H1 (cell line): ENCODE results near the gene PRKCZ. TPM values are rescaled to one million over a fixed set of nuclear protein-coding genes. Genes with fewer than 3 reads are reported as not detected.

Experiments used
- CTCF ChIA-PET: fragments of 300-600 bp; sonication (Branson Sonifier 250); formaldehyde crosslinking; loops from one replicate; lab custom pipeline; 2021; ENCODE audit not compliant: partially characterized antibody; lab: Charles Lee
- POLR2A ChIA-PET: fragments of 300-600 bp; sonication (Branson Sonifier 250); formaldehyde crosslinking; loops from one replicate; lab custom pipeline; 2021; ENCODE audit warnings: inconsistent platforms; ENCODE audit not compliant: partially characterized antibody; lab: Charles Lee
- DNase-seq, 2 experiments: peaks; one replicate each; pipeline versions ENCODE4 v3.0.0 to v3.0.0-alpha.2; 2010 to 2022; ENCODE audit warnings: low spot score in 2 of 2, low read depth in 1 of 2, mixed read lengths in 1 of 2
- FAIRE-seq: peaks from 2 replicates; lab custom pipeline; 2011; peaks lifted over from hg19 to GRCh38; lab: Jason Lieb, UNC
- H2AFZ ChIP-seq: 2 replicates; pipeline ENCODE4 v1.8.1; 2012; ENCODE audit warnings: low read length, inconsistent platforms
- H2AK5ac ChIP-seq: 2 replicates; pipeline ENCODE4 v1.6.1; 2013; ENCODE audit warnings: low read depth, low read length
- H2BK120ac ChIP-seq: replicated peaks from 2 replicates; pipeline ENCODE3; 2013; ENCODE audit warnings: low read depth, low read length, inconsistent platforms
- H2BK12ac ChIP-seq: 2 replicates; pipeline ENCODE4 v1.6.1; 2013; ENCODE audit warnings: low read depth, low read length
- H2BK15ac ChIP-seq: 2 replicates; pipeline ENCODE4 v1.6.1; 2013; ENCODE audit warnings: low read length
- H2BK20ac ChIP-seq: 2 replicates; pipeline ENCODE4 v1.6.1; 2013; ENCODE audit warnings: low read length
- H2BK5ac ChIP-seq: 2 replicates; pipeline ENCODE4 v1.6.1; 2013; ENCODE audit warnings: low read depth, low read length
- H3K14ac ChIP-seq: 2 replicates; pipeline ENCODE4 v1.6.1; 2013; ENCODE audit warnings: inconsistent platforms; ENCODE audit not compliant: insufficient read length
- H3K18ac ChIP-seq: 2 replicates; pipeline ENCODE4 v1.6.1; 2013; ENCODE audit warnings: low read length; ENCODE audit errors: extremely low read depth
- H3K23ac ChIP-seq: 2 replicates; pipeline ENCODE4 v1.6.1; 2013; ENCODE audit warnings: inconsistent platforms; ENCODE audit not compliant: insufficient read length
- H3K23me2 ChIP-seq: 2 replicates; pipeline ENCODE4 v1.6.1; 2013; ENCODE audit warnings: low read depth, low read length
- H3K27ac ChIP-seq: 2 replicates; pipeline ENCODE4 v1.6.1; 2011; ENCODE audit warnings: low read depth, low read length, inconsistent platforms
- H3K27me3 ChIP-seq, 4 experiments: replicated peaks in 1 of 4; 1 replicate in 1 of 4; 2 replicates in 3 of 4; pipeline versions ENCODE4 v1.6.1 to v1.8.1; 2011 to 2013; ENCODE audit warnings: low read length in 3 of 4, mild to moderate bottlenecking in 3 of 4, inconsistent platforms in 2 of 4, mixed read lengths in 2 of 4, moderate library complexity in 1 of 4; ENCODE audit not compliant: control insufficient read depth in 3 of 4, insufficient read depth in 3 of 4; ENCODE audit errors: extremely low read depth in 1 of 4
- H3K36me3 ChIP-seq, 4 experiments: 2 replicates each; pipeline versions ENCODE4 v1.6.1 to v1.8.1; 2011 to 2013; ENCODE audit warnings: mild to moderate bottlenecking in 4 of 4, low read length in 3 of 4, moderate library complexity in 2 of 4, control low read depth in 1 of 4, inconsistent platforms in 1 of 4; ENCODE audit not compliant: insufficient read depth in 4 of 4, control insufficient read depth in 2 of 4
- H3K4ac ChIP-seq: replicated peaks from 2 replicates; pipeline ENCODE3; 2013; ENCODE audit warnings: low read length, low read depth, mixed read lengths, inconsistent platforms; ENCODE audit not compliant: insufficient read length
- H3K4me1 ChIP-seq, 4 experiments: replicated peaks in 1 of 4; 1 replicate in 1 of 4; 2 replicates in 3 of 4; pipeline versions ENCODE4 v1.6.1 to v1.8.1; 2011 to 2013; ENCODE audit warnings: low read length in 3 of 4, inconsistent platforms in 2 of 4, mixed read lengths in 1 of 4; ENCODE audit not compliant: insufficient read depth in 4 of 4, control insufficient read depth in 3 of 4
- H3K4me2 ChIP-seq, 2 experiments: 2 replicates each; pipeline versions ENCODE4 v1.6.1 to v1.8.1; 2011 to 2013; ENCODE audit warnings: low read depth in 2 of 2, low read length in 2 of 2, control low read depth in 1 of 2, inconsistent platforms in 1 of 2, mild to moderate bottlenecking in 1 of 2; ENCODE audit not compliant: insufficient read depth in 1 of 2
- H3K4me3 ChIP-seq, 4 experiments: fragments of 200-600, 300-600 bp in 1 of 4; sonication (generic), shearing (Covaris generic), sonication (Bioruptor Twin) in 1 of 4; 2 replicates each; pipeline versions ENCODE4 v1.5.1 to v1.8.1; 2011 to 2016; ENCODE audit warnings: low read length in 4 of 4, low read depth in 3 of 4, control low read depth in 2 of 4, inconsistent platforms in 2 of 4, mild to moderate bottlenecking in 2 of 4, mixed read lengths in 1 of 4, moderate library complexity in 1 of 4; ENCODE audit not compliant: insufficient read depth in 2 of 4; ENCODE audit errors: extremely low read depth in 1 of 4
- H3K56ac ChIP-seq: replicated peaks from 2 replicates; pipeline ENCODE3; 2013; ENCODE audit warnings: low read depth, mild to moderate bottlenecking, mixed read lengths, low read length, inconsistent platforms; ENCODE audit not compliant: insufficient read length
- H3K79me1 ChIP-seq: 2 replicates; pipeline ENCODE4 v1.6.1; 2013; ENCODE audit warnings: low read depth, low read length, control low read depth
- H3K79me2 ChIP-seq, 2 experiments: 2 replicates each; pipeline versions ENCODE4 v1.6.1 to v1.8.1; 2012 to 2013; ENCODE audit warnings: low read length in 2 of 2, mild to moderate bottlenecking in 2 of 2, inconsistent platforms in 1 of 2; ENCODE audit not compliant: insufficient read depth in 2 of 2, control insufficient read depth in 1 of 2
- H3K9ac ChIP-seq, 4 experiments: replicated peaks in 1 of 4; 1 replicate in 1 of 4; 2 replicates in 3 of 4; pipeline versions ENCODE4 v1.6.1 to v1.8.1; 2011 to 2013; ENCODE audit warnings: low read depth in 3 of 4, low read length in 3 of 4, control low read depth in 2 of 4, mild to moderate bottlenecking in 2 of 4, moderate library complexity in 2 of 4, inconsistent platforms in 1 of 4; ENCODE audit errors: extremely low read depth in 1 of 4
- H3K9me3 ChIP-seq, 2 experiments: 2 replicates each; pipeline versions ENCODE4 v1.6.1 to v1.8.1; 2012 to 2013; ENCODE audit warnings: mild to moderate bottlenecking in 2 of 2, moderate library complexity in 2 of 2, control low read depth in 1 of 2, inconsistent platforms in 1 of 2, low read depth in 1 of 2, low read length in 1 of 2, mixed read lengths in 1 of 2; ENCODE audit not compliant: insufficient read depth in 2 of 2
- H4K20me1 ChIP-seq, 2 experiments: replicated peaks in 1 of 2; 2 replicates each; pipeline versions ENCODE3 to v1.8.1; 2011 to 2013; ENCODE audit warnings: inconsistent platforms in 2 of 2, low read length in 2 of 2, mild to moderate bottlenecking in 1 of 2; ENCODE audit not compliant: insufficient read depth in 2 of 2, control insufficient read depth in 1 of 2
- H4K5ac ChIP-seq: 2 replicates; pipeline ENCODE4 v1.6.1; 2013; ENCODE audit warnings: low read length, low read depth, mixed read lengths, inconsistent platforms; ENCODE audit not compliant: insufficient read length
- H4K8ac ChIP-seq: 2 replicates; pipeline ENCODE4 v1.8.0; 2013; ENCODE audit warnings: mild to moderate bottlenecking, moderate library complexity, low read length, inconsistent platforms; ENCODE audit not compliant: insufficient read depth; ENCODE audit errors: extremely low read depth
- H4K91ac ChIP-seq: replicated peaks from 2 replicates; pipeline ENCODE3; 2013; ENCODE audit warnings: low read length, mixed read lengths, inconsistent platforms; ENCODE audit not compliant: insufficient read length
- CREB1 ChIP-seq: IDR thresholded peaks from 2 replicates; pipeline ENCODE4 v1.6.1; 2012; ENCODE audit warnings: inconsistent platforms
- KDM1A ChIP-seq: fragments of 200-600, 300-600 bp; sonication (generic); IDR thresholded peaks from 2 replicates; pipeline ENCODE4 v1.7.1; 2016; ENCODE audit warnings: mild to moderate bottlenecking, low read length, borderline replicate concordance
- SIRT6 ChIP-seq: IDR thresholded peaks from one replicate; pipeline ENCODE4 v1.7.1; 2012; ENCODE audit warnings: low read length, inconsistent platforms
- WGBS, 2 experiments: shearing (Covaris generic) in 1 of 2; methylation state at CpG; one replicate each; pipeline versions ENCODE4 v1.1.6 to v1.1.7; 2013 to 2015; ENCODE audit warnings: low lambda C conversion rate in 2 of 2, mixed read lengths in 2 of 2, inconsistent platforms in 1 of 2, low coverage in 1 of 2, missing lambda C conversion rate in 1 of 2; ENCODE audit not compliant: insufficient replicate concordance in 2 of 2, insufficient coverage in 1 of 2, insufficient read length in 1 of 2; ENCODE audit errors: extremely low coverage in 1 of 2, missing lambda C conversion rate in 1 of 2; 5-methylcytosine and 5-hydroxymethylcytosine counted together
- polyA plus RNA-seq, 7 experiments: library from polyadenylated mRNA; depleted of rRNA in 3 of 7; stranded (reverse) in 5 of 7; unstranded in 2 of 7; fragments of >200 nt in 5 of 7; fragments of 200-250 nt in 2 of 7; gene quantifications; 1 replicate in 5 of 7; 2 replicates in 1 of 7; 4 replicates in 1 of 7; pipeline versions ENCODE4 v1.2.1 to v1.2.3, GENCODE V29; 2011 to 2013; ENCODE audit warnings: missing spikeins in 2 of 7, mixed read lengths in 2 of 7
- total RNA-seq: library from RNA; stranded (reverse); fragmentation: NEBNext Ultra II Directional; extraction: Animal tissue kit (Norgen Biotek cat#: 25700); gene quantifications from 2 replicates; pipeline ENCODE4 v1.2.1, GENCODE V29; 2021

The PRKCZ gene
- total and polyA plus RNA-seq, 2 of the 8 experiments (the other 6 are each of a cell fraction or from before 2014, with no cell fraction given) = 37.4 to 45.1 TPM

GRCh38 chr1:2068951-2069350 lies 18.7 kb downstream of the PRKCZ start:
- no peak for DNase-seq
- Histone ChIP-seq H3K23me2 (no peaks in the 10 kb centered on the region), H2BK5ac (no peak overlapping the region), H3K9ac (no peak overlapping the region), H3K23ac (no peak overlapping the region), H3K18ac (no peak overlapping the region), H3K79me1 (peaks cover 7% of the 10 kb centered on the region), H3K4me3 (no peak overlapping the region), H2AK5ac (no peak overlapping the region), H3K36me3 (no peaks in the 10 kb centered on the region; a peak in 3 of 8 replicates), H4K20me1 (peaks cover 2 to 15% of the 10 kb centered on the region in 2 experiments), H2BK20ac (no peak overlapping the region), H3K9me3 (no peaks in the 10 kb centered on the region), H3K27ac (no peak overlapping the region), H3K4me2 (no peak overlapping the region), H3K4ac (no peak overlapping the region), H2BK120ac (no peak overlapping the region), H2AFZ (no peak overlapping the region), H3K27me3 (no peaks in the 10 kb centered on the region), H4K8ac (no peak overlapping the region), H3K4me1 (peaks cover 0 to 4% (median 0%) of the 10 kb centered on the region in 4 experiments; a peak in 1 of 7 replicates), H3K79me2 (peaks cover 0 to 22% of the 10 kb centered on the region in 2 experiments; a peak in 3 of 4 replicates), H4K5ac (no peak overlapping the region), H3K14ac (no peak overlapping the region), H3K56ac (no peak overlapping the region), H4K91ac (no peak overlapping the region), H2BK12ac (no peak overlapping the region), H2BK15ac (no peak overlapping the region)
- POLR2A ChIA-PET = no interaction called here
- CTCF ChIA-PET = interaction anchor here (0.6 kb wide), 2 partner anchors 503 to 576 kb away, joined by 3 read pairs; no protein-coding TSS in a partner anchor
- 93% methylated on average over 6 of the region's 19 CpGs; no CpG with 5 or more reads in 1 of the 2 experiments for WGBS, 2 experiments
- FAIRE-seq = no peak
- no peak for TF ChIP-seq SIRT6
- no peak for TF ChIP-seq KDM1A
- no peak for TF ChIP-seq CREB1
